GM04503 (cell line): ENCODE results near the gene LYRM1.
"Not testable (repeated sequence)": the region's sequence is repeated elsewhere in the genome, so short reads cannot be mapped to it uniquely, and the experiment has no call there.

Source experiments
- DNase-seq: peaks from one replicate; pipeline ENCODE4 v3.0.0-alpha.2; 2012; ENCODE audit warnings: low read depth

The LYRM1 gene

DNA sequence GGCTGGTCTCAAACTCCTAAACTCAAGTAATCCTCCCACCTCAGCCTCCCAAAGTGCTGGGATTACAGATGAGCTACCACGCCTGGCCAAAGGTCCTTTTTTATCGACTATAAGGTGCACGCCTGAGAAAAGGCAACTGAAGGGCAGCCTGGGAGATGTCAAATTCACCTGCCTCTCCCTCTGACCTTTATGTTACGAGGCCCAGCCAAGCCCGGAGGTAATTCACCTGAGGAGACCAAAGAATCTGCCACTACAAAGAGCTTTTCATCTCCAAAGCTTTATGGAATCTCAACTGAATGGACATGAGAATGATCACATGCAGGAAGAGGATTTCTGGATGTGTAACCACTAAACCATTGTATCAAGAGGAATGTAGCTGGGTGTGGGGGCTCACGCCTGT, 37.2 kb downstream of the LYRM1 start:
- no peak for DNase-seq

GRCh38 chr16:20938426-20938825, 37.9 kb downstream of the LYRM1 start:
- no peak for DNase-seq

- DNase-seq = no peak
Measured at GRCh38 chr16:20939611-20940010, 39.0 kb downstream of the LYRM1 start.

DNA sequence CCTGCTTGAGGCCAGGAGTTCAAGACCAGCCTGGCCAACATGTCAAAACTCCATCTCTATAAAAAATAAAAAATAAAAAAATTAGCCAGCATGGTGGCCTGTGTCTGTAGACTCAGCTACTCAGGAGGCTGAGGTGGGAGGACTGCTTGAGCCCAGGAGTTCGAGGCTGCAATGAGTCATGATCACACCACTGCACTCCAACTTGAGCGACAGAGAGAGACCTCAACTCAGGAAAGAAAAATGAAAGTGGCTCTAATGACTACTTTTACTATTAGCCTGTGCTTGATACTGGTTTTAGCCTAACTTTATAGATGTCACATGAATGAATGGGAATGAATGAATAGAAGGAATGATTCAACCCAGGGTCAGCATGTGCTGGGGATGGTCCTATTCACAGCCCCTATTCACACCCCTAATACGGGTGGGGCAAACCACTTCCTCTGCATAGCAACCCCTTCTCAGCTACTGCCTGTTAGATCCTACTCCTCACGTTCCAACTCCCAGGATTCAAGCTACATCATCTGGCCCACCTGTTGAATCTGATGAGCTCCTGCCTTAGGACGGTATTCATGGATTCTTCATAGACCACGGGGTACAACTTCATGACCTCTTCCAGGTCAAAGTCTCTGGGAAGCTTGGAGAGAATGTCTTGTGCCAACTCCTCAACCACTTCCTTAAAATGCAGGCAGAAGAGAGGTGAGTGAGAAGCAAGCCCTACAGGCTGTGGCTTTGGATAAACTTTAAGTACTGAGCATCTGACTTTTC, 40.5 kb downstream of the LYRM1 start:
- DNase-seq = no peak

DNA sequence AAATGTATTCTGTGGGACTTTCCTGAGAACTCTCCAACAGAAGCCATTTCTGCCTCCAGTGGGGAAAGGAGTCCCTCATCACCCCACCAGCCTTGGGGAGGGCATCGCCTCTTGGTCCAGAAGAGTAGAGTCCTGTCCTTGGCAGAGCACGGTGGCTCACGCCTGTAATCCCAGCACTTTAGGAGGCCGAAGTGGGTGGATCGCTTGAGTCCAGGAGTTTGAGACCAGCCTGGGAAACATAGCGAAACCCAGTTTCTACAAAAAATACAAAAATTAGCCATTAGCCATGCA, 41.0 kb downstream of the LYRM1 start:
- DNase-seq = no peak

DNA sequence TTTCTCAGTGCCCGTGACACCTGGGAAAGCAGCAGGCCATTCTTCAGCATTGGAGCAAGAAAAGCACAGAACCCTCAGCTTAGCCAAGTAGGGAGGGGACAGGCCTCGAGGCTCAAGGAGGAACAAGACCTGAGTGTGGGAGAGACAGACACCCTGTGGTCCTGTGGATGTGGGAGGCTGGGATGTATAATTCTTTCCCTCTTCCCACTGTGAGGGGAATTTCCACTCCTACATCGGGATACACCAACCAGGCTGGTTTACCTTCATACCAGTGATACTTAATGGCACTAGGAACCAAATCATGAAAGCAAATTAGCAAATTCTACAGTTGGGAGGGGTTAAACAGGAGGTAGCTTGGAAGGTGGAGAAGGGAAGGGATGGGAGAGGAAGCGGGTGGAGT, 41.7 kb downstream of the LYRM1 start:
- no peak for DNase-seq

DNA sequence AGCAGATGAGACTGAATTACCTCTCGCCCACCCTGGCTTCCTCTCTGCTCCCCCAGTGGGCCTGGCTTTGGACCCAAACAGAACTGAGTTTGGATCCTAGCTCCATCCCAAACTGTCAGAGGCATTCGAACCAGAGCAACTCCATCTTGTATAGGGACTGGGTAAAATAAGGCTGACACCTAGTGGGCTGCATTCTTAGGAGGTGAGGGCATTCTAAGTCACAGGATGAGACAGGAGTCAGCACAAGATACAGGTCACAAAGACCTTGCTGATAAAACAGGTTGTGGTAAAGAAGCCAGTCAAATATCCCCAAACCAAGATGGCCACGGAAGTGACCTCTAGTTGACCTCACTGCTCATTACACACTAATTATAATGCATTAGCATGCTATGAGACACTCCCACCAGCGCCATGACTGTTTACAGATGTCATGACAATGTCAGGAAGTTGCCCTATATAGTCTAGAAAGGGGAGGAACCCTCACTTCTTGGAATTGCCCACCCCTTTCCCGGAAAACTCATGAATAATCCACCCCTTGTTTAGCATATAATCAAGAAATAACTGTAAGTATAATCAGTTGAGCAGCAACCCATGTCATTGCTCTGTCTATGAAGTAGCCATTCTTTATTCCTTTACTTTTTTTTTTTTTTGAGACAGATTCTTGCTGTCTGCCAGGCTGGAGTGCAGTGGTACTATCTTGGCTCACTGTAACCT, 44.4 kb downstream of the LYRM1 start:
- DNase-seq = no peak

DNA sequence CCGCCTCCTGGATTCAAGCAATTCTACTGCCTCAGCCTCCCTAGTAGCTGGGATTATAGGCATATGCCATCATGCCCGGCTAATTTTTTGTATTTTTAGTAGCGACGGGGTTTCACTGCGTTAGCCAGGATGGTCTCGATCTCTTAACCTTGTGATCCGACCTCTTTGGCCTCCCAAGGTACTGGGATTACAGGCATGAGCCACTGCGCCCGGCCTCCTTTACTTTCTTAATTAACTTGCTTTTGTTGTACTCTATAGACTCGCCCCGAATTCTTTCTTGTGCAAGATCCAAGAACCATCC, 45.0 kb downstream of the LYRM1 start:
- not testable (repeated sequence) for DNase-seq

GRCh38 chr16:20946015-20946629, 45.6 kb downstream of the LYRM1 start:
- DNase-seq = no peak

DNA sequence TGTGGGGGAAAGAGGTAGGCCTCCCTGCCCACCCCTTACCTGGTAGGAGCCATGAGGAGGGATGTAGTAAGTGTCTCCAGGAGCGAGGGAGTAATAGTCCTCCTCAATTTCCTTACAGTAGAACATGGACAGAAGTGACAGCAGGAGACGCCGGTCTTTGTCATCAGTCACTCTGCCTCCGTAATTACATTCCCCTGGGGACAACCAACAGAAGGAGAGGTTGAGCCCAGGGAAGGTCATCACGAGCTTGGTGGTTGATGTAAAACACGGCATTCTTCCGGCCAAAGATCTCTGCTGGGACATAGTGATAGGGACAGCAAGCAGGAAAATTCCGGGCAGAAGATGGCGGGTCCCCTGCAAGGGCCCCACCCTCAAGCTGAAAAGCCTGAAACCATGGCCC, 47.9 kb downstream of the LYRM1 start:
- no peak for DNase-seq

GRCh38 chr16:20949660-20950059, 49.1 kb downstream of the LYRM1 start:
- no peak for DNase-seq

- DNase-seq = no peak
Measured at GRCh38 chr16:20950294-20950693, 49.7 kb downstream of the LYRM1 start.

DNA sequence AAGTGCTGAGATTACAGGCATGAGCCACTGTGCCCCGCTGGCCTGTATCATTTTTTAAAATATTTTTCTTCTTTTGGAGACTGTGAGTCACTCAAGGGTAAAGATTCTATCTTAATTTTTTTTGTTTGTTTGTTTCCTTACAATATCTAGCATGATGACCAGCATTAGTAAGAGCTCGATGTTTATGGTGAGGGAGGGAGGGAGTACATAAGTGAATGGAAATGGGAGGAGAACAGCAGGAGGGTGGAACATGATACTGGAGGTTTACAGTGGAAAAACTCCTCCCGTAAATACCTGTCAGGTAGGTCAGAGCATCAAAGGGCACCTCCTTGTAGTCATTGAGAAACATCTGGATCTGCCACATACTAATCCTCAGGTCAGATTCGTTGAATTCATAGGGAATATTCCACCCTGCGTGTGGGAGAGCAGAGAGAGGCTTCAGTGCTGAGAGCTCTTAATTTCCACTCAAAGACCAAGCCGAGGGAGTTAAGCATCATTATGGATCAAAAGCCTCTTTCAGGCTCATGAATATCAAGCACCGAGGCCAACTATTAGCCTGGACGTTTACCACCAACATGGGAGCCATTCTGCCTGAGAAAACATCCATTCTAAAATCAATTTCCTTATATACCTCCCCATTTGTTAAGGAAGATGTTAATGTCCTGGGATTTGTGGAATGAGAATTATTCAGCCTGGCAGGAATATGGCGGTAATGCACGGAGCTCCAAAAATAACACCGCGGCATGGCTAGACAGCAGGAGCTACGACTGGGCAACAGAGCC, 51.8 kb downstream of the LYRM1 start:
- no peak for DNase-seq

GRCh38 chr16:20954574-20954973, 54.0 kb downstream of the LYRM1 start:
- DNase-seq = no peak

DNA sequence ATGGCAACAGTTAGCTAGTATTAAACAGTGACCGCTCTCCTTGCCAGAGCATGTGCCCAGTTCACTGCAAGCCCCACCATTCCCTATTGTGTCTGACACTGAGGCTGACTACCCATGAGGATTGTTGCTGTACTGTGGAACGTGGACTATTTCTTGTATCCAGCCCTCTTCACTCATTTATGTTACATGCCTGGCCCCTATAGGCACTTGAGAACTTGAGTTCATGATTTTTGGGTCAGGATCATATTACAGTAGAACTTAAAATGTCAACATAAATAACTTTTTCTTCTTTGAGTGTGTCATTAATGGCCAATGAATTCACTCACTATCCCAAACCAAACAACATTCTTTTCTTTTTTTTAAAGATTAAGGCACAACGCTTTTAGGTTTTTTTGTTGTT, 55.7 kb downstream of the LYRM1 start:
- no peak for DNase-seq

GRCh38 chr16:20957153-20957552, 56.6 kb downstream of the LYRM1 start:
- DNase-seq = no peak

DNA sequence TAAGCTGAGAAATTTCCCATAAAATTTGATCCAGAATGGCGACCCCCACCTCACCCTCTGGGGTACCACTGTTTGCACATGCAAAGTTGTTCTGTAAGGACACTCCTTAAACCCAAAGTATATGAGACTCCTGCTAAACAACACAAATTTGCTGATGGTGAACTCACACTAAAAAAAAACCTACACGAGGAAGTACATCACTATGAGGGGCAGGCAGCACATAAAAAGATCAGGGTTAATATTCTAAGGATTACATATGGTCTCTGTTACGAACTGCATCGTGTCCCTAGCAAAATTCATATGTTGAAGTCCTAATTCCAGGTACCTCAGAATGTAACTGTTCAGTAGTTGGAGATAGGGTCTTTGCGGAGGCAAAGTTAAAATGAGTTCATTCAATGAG, 60.3 kb downstream of the LYRM1 start:
- DNase-seq = no peak

- no peak for DNase-seq
Measured at GRCh38 chr16:20968765-20969164, 68.2 kb downstream of the LYRM1 start.

DNA sequence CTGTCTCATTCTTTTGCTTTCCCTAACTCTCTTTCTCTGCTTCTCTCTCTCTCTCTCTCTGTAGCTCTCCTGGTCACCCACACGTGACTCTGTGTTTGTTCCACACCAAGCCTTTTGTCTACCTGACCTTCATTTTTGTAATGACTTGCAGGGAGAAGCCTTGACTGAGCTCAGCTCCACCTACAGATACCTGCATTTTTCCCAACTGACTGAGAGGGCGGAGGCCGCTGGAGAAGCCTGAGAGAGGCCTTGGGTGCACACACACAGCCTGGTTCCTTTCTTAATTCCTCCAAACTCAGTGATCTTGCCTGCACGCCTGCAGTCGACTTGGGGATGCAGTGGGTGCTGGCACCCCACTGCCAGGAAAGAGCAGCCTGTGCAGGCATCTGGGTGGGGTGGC, 68.8 kb downstream of the LYRM1 start:
- DNase-seq = no peak

DNA sequence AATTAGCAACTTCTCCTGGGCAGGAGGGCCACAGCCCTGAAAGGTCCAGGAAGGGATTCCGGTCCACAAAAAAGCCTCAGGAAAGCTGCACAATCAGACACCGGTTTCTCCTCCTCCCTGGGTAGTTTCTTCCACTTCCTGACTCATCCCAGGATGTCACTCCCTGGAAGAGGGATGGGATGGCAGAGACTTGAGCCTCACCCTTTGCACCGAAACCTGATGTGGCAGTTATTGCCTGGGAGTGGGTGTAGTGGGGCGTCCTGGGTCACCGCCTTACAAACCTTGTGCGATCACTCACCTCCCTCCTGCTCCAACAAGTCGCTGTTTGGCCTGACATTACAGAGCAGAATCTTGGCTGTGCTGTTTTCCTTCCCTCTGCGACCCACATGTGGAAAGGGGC, 70.8 kb downstream of the LYRM1 start:
- no peak for DNase-seq

DNA sequence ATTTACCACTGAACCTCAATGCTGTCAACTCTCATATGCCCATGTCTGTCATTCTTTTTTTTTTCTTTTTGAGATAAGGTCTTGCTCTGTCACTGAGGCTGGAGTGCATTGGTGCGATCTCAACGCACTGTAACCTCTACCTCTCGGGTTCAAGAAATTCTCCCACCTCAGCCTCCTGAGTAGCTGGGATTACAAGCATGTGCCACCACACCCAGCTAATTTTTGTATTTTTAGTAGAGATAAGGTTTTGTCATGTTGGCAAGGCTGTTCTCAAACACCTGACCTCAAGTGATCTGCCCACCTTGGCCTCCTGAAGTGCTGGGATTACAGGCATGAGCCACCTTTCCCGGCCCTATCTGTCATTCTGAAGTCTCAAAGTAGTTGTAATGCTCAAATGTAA, 72.6 kb downstream of the LYRM1 start:
- DNase-seq = not testable (repeated sequence)
